ENCODE measurements around the gene PRTFDC1.

DNA sequence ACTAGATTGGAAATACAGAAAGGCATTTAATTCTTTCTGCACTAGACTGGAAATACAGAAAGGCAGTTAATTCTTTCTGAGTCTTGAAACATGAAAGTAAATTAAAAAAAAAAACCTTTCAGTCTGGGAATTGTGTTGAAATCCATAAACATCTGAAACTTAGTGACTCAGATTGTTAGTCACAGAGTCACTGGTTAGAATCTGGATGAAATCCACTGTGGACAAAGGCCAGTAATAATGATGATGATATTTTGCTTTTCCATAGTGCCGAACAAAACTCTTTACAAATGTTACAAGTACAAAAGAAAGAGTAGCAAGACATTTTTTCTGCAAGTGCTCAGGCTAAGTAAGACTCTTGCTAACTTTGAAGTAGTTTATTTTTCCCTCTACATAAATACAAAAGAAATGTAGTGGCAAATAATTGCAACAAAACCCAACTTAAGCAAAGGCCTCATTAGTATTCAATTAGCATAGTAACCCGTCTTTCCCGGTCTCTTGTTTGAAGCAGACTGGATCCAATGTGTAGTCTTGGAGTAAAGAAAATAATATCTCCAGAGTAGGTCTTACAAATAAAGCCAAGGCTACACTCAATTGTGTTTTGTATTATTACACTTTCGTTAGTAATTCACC lies 5.8 kb upstream of the PRTFDC1 start:
- TF ChIP-seq EZH2 (IDR thresholded peaks at IDR 0.05) = no peak
- TF ChIP-seq, protein P1, sequence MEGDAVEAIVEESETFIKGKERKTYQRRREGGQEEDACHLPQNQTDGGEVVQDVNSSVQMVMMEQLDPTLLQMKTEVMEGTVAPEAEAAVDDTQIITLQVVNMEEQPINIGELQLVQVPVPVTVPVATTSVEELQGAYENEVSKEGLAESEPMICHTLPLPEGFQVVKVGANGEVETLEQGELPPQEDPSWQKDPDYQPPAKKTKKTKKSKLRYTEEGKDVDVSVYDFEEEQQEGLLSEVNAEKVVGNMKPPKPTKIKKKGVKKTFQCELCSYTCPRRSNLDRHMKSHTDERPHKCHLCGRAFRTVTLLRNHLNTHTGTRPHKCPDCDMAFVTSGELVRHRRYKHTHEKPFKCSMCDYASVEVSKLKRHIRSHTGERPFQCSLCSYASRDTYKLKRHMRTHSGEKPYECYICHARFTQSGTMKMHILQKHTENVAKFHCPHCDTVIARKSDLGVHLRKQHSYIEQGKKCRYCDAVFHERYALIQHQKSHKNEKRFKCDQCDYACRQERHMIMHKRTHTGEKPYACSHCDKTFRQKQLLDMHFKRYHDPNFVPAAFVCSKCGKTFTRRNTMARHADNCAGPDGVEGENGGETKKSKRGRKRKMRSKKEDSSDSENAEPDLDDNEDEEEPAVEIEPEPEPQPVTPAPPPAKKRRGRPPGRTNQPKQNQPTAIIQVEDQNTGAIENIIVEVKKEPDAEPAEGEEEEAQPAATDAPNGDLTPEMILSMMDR (IDR thresholded peaks at IDR 0.05 in 2 of 3, conservative IDR thresholded peaks at IDR 0.05 in 1 of 3; ENCODE audit: borderline replicate concordance in 1 of 3, insufficient read depth in 1 of 3, low read depth in 2 of 3, low read length in 2 of 3) = no peak
- peak; percentile 86 for TF ChIP-seq JUND (IDR thresholded peaks at IDR 0.05)
- TF ChIP-seq, protein P2, sequence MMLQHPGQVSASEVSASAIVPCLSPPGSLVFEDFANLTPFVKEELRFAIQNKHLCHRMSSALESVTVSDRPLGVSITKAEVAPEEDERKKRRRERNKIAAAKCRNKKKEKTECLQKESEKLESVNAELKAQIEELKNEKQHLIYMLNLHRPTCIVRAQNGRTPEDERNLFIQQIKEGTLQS (IDR thresholded peaks at IDR 0.05) = no peak
- no peak for TF ChIP-seq ZNF274 (IDR thresholded peaks at IDR 0.05; ENCODE audit: low read depth, low read length)
- TF ChIP-seq TCF7L2 (IDR thresholded peaks at IDR 0.05; ENCODE audit: borderline replicate concordance, extremely low read depth, insufficient read depth, insufficient read length) = no peak
- no peak for TF ChIP-seq POLR2A (IDR thresholded peaks at IDR 0.05; ENCODE audit: borderline replicate concordance, extremely low read depth, insufficient read depth, insufficient read length)
- peak; percentile 86 for TF ChIP-seq FOSL1 (IDR thresholded peaks at IDR 0.05; ENCODE audit: low read depth)
- TF ChIP-seq CBX3 (IDR thresholded peaks at IDR 0.05; ENCODE audit: low read depth) = 0 out of 2 replicates have a peak, but pooled peaks have one; percentile 12
- no peak for TF ChIP-seq ELF1 (IDR thresholded peaks at IDR 0.05; ENCODE audit: borderline replicate concordance, low read depth)
- no peak for TF ChIP-seq EGR1 (IDR thresholded peaks at IDR 0.05; ENCODE audit: low read depth)
- TF ChIP-seq CEBPB (IDR thresholded peaks at IDR 0.05; ENCODE audit: low read depth) = peak; percentile 94
- peak; percentile 9; the same call in 1 of the 2 replicates for TF ChIP-seq RAD21 (IDR thresholded peaks at IDR 0.05; ENCODE audit: low read depth)

Data from HCT116 (cell line).